ENCODE results near the gene LLGL1.

Gene LLGL1

GRCh38 chr17:18252160-18252559 is 26.7 kb downstream of the LLGL1 start:
- no peak for DNase-seq (ENCODE audit: low spot score in 2 of 2)
- peaks cover 51% of the 10 kb centered on the region for H3K36me3 Mint-ChIP-seq (ENCODE audit: insufficient read depth)

DNA sequence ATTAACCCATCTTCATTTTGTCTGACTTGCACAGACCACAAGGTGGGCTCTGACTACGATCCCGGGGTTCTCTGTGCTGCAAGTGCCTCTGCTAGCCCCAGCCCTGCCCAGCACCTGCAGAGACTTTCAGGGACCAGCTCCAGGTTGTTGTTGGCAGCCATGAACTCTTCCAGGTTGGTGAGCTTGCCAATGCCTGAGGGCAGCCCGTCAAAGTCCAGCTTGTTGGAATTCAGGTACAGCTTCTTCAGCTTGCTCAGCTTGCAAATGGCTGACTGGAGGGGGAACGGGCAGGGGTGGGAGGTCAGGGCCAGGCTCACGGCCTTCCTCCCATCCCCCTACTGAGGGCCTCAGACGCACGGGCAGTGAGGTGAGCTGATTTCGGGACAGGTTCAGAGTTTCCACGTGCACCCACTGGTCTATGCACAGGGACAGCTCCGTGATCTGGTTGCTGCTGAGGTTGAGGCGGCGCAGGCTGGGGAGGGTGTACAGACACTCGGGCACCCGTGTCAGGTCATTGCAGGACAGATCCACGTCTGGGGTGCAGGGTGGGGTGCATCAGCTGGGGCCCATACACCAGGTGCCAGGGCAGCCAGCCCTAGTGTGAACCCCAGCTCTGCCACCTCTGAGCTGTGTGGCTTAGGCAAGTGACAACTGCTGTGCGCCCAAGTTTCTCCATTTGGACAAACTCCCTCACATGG is 27.9 kb downstream of the LLGL1 start:
- ATAC-seq (replicated peaks; ENCODE audit: extremely low read depth, poor library complexity, severe bottlenecking), result no peak
- H3K27ac Mint-ChIP-seq (ENCODE audit: low read depth), result no peak overlapping the region
- no peak for DNase-seq (ENCODE audit: low spot score in 2 of 2)
- no peak overlapping the region for H3K4me3 Mint-ChIP-seq
- no peaks in the 10 kb centered on the region for H3K27me3 Mint-ChIP-seq
- H3K9me3 Mint-ChIP-seq, result no peaks in the 10 kb centered on the region
- peaks cover 43% of the 10 kb centered on the region for H3K36me3 Mint-ChIP-seq (ENCODE audit: insufficient read depth)
- H3K4me1 Mint-ChIP-seq, result peaks cover 18% of the 10 kb centered on the region

More at GRCh38 chr17:18252160-18252559, 26.7 kb downstream of the LLGL1 start:
- no peak overlapping the region for H3K27ac Mint-ChIP-seq (ENCODE audit: low read depth)
- no peak for ATAC-seq (replicated peaks; ENCODE audit: extremely low read depth, poor library complexity, severe bottlenecking)
- no peaks in the 10 kb centered on the region for H3K9me3 Mint-ChIP-seq
- no peaks in the 10 kb centered on the region for H3K27me3 Mint-ChIP-seq
- no peak overlapping the region for H3K4me3 Mint-ChIP-seq
- H3K4me1 Mint-ChIP-seq, result peaks cover 13% of the 10 kb centered on the region

- ATAC-seq (replicated peaks; ENCODE audit: extremely low read depth, poor library complexity, severe bottlenecking), result no peak
- Mint-ChIP-seq H3K36me3 (ENCODE audit: insufficient read depth) (peaks cover 42% of the 10 kb centered on the region), H3K27me3 (no peaks in the 10 kb centered on the region), H3K27ac (ENCODE audit: low read depth) (no peak overlapping the region), H3K9me3 (no peaks in the 10 kb centered on the region), H3K4me1 (peaks cover 16% of the 10 kb centered on the region), H3K4me3 (no peak overlapping the region)
- no peak for DNase-seq (ENCODE audit: low spot score in 2 of 2)
Observed at GRCh38 chr17:18253947-18254821, 28.7 kb downstream of the LLGL1 start.

- H3K36me3 Mint-ChIP-seq (ENCODE audit: insufficient read depth), result peaks cover 38% of the 10 kb centered on the region
- DNase-seq (ENCODE audit: low spot score in 2 of 2) (no peak), ATAC-seq (replicated peaks; ENCODE audit: extremely low read depth, poor library complexity, severe bottlenecking) (no peak)
- H3K4me1 Mint-ChIP-seq, result peaks cover 21% of the 10 kb centered on the region
- peak overlapping the region; percentile 25 for H3K27ac Mint-ChIP-seq (ENCODE audit: low read depth)
- H3K4me3 Mint-ChIP-seq, result no peak overlapping the region
- no peaks in the 10 kb centered on the region for H3K27me3 Mint-ChIP-seq
- H3K9me3 Mint-ChIP-seq, result no peaks in the 10 kb centered on the region
Observed at GRCh38 chr17:18254888-18255649, 29.6 kb downstream of the LLGL1 start.

DNA sequence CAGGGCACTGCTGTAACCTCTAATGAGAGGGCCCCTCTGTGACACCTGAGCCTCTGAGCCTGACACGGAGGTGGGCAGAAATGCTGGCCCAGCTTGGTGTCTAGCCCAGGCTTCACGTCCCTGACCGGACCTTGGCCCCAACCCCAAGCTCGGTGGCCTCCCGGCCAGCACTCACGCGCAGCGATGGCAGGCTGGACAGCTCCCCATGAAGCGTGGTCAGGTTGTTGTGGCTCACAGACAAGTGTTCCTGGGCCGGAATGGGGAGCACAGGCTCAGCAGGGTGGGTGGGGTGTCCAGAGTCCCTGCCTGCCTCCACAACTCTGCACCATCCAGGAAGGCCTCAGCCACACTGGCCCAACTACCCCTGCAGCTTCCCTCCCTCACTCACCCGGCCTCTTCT is 30.9 kb downstream of the LLGL1 start:
- no peak for DNase-seq (ENCODE audit: low spot score in 2 of 2)
- H3K36me3 Mint-ChIP-seq (ENCODE audit: insufficient read depth), result peaks cover 35% of the 10 kb centered on the region
- H3K4me3 Mint-ChIP-seq, result no peak overlapping the region
- ATAC-seq (replicated peaks; ENCODE audit: extremely low read depth, poor library complexity, severe bottlenecking), result no peak
- H3K9me3 Mint-ChIP-seq, result no peaks in the 10 kb centered on the region
- H3K4me1 Mint-ChIP-seq, result peaks cover 24% of the 10 kb centered on the region
- H3K27ac Mint-ChIP-seq (ENCODE audit: low read depth), result no peak overlapping the region
- H3K27me3 Mint-ChIP-seq, result no peaks in the 10 kb centered on the region

DNA sequence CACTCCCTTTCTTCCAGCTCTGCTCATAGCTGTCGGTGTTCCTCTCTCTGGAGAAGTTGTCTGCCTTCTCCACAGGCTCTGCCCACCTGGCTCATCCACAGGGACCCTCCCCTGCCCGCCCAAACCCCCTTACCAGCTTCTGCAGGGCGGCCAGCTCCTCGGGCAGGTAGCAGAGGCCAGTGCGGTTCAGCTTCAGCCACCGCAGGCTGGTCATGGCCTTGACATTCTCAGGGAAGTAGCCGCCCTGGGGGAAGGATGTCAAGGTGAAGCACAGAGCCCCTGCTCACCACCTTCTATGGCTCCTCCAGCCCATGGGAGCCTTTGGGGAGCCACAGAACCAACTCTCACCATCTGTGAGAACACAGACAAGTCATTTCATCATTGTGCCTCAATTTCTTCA is 31.3 kb downstream of the LLGL1 start:
- no peak overlapping the region for H3K27ac Mint-ChIP-seq (ENCODE audit: low read depth)

GRCh38 chr17:18257268-18257981 is 32.0 kb downstream of the LLGL1 start:
- Mint-ChIP-seq H3K27ac (ENCODE audit: low read depth) (peak overlapping the region; percentile 89), H3K9me3 (no peaks in the 10 kb centered on the region), H3K27me3 (no peaks in the 10 kb centered on the region), H3K4me1 (peaks cover 33% of the 10 kb centered on the region), H3K36me3 (ENCODE audit: insufficient read depth) (peaks cover 29% of the 10 kb centered on the region), H3K4me3 (peak overlapping the region; percentile 98)
- DNase-seq (ENCODE audit: low spot score in 2 of 2) (no peak), ATAC-seq (replicated peaks; ENCODE audit: extremely low read depth, poor library complexity, severe bottlenecking) (no peak)

More for the DNA sequence above, 31.3 kb downstream of the LLGL1 start:
- ATAC-seq (replicated peaks; ENCODE audit: extremely low read depth, poor library complexity, severe bottlenecking) (no peak), DNase-seq (ENCODE audit: low spot score in 2 of 2) (no peak)
- Mint-ChIP-seq H3K36me3 (ENCODE audit: insufficient read depth) (peaks cover 32% of the 10 kb centered on the region), H3K4me3 (peak overlapping the region; percentile 98), H3K27me3 (no peaks in the 10 kb centered on the region), H3K4me1 (peaks cover 28% of the 10 kb centered on the region), H3K9me3 (no peaks in the 10 kb centered on the region)

DNA sequence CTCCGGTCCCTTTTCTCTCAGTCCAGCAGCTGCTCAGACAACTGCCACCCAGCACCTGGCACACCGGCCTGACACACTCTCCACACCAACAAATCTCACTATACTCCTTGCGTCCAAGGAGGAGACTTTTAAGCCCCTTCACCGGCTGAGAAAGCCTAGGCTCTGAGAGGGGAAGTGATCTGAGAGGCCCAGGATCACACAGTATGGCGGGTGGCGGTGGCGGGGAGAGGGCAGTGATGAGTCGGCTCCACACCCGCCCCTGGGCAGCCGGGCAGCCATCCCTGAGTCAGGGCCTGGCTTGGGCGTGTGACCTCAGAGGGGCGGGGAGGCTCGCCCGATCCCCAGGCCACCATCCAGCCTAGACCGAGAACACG is 32.5 kb downstream of the LLGL1 start:
- peak overlapping the region; percentile 98 for H3K4me3 Mint-ChIP-seq
- H3K9me3 Mint-ChIP-seq, result no peaks in the 10 kb centered on the region
- peaks cover 33% of the 10 kb centered on the region for H3K4me1 Mint-ChIP-seq
- ATAC-seq (replicated peaks; ENCODE audit: extremely low read depth, poor library complexity, severe bottlenecking) (peak; percentile 25), DNase-seq (ENCODE audit: low spot score in 2 of 2) (peak in 1 of 2 donors; percentile 33)
- no peaks in the 10 kb centered on the region for H3K27me3 Mint-ChIP-seq
- peaks cover 27% of the 10 kb centered on the region for H3K36me3 Mint-ChIP-seq (ENCODE audit: insufficient read depth)
- H3K27ac Mint-ChIP-seq (ENCODE audit: low read depth), result peak overlapping the region; percentile 89

DNA sequence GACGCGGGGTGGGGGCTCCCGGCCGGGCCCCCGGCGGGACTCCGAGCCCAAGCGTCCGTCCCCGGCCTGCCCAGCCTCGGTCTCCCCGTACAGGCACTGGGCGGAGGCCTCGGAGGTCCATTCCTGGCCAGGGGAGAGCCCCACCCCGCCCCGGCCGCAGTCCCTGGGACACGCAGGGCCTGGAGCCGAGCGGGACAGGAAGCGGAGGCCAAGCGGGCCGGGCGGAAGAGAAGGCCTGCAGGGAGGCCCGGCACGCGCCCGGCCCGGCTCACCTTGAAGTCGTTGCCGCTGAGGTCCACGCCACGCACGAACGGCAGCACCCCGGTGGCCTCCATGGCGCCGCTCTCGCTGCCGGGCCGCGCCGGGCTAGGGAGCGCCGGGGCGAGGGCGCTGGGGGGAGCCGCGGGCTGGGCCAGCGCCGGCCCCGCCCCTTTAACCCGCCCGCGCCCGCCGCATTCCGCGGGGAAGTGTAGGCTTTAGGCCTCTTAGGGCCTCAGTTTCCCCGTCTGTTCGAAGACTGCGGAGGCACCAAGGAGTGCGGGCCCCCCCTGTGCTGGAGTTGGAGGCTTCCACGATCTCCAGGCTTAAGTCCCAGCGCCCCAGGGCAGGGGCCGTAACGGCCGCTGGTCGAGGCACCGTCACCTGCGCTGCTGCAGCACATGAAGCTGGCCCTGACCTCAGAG is 33.1 kb downstream of the LLGL1 start, which contains the start of gene FLII:
Gene FLII (minus strand): TSS at position 383 of the 683 bp plus-strand sequence. CDS start 48 bp downstream, at position 335.
- H3K4me3 Mint-ChIP-seq, result peak within 1 kb of the TSS; percentile 98
- DNase-seq (ENCODE audit: low spot score in 2 of 2) (peak; percentile 27 to 29), ATAC-seq (replicated peaks; ENCODE audit: extremely low read depth, poor library complexity, severe bottlenecking) (peak; percentile 30)
- H3K27me3 Mint-ChIP-seq, result no peaks in the 10 kb centered on the region
- peaks cover 25% of the 10 kb centered on the region for H3K36me3 Mint-ChIP-seq (ENCODE audit: insufficient read depth)
- peak within 1 kb of the TSS; percentile 89 for H3K27ac Mint-ChIP-seq (ENCODE audit: low read depth)
- H3K9me3 Mint-ChIP-seq, result no peaks in the 10 kb centered on the region
- peaks cover 33% of the 10 kb centered on the region for H3K4me1 Mint-ChIP-seq

DNA sequence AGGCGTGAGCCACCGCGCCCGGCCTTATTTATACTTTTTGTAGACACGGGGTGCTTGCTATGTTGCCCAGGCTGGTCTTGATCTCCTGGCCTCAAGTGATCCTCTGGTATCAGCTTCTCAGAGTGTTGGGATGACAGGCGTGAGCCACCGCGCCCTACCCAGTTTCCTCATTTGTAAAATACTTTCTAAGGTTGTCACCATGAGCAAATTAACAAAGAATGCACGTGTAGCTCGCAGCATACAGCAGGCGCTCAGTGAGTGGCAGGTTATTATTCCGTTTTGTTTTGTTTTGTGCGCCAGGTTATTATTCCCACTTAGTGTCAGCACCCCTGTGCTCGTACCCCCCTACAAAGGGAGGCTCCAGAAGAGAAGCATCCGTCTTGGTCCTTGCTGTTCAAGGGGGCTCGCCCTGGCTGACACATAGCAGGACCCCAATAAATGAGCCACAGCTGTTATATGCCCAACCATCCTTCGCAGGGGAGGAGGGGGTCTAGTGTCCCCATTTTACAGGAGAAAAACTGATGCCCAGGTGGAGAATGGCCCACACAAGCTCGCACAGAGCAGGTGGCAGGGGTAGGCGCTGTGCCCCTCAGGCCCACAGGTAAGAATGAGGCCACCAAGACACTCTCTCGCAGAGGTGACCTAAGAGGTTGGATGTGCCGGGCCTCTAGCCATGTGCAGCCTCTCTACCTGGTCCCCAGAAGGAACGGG is 34.3 kb downstream of the LLGL1 start:
- H3K4me1 Mint-ChIP-seq, result peaks cover 33% of the 10 kb centered on the region

More for the DNA sequence above, 34.3 kb downstream of the LLGL1 start:
- no peak for ATAC-seq (replicated peaks; ENCODE audit: extremely low read depth, poor library complexity, severe bottlenecking)
- Mint-ChIP-seq H3K36me3 (ENCODE audit: insufficient read depth) (peaks cover 18% of the 10 kb centered on the region), H3K4me3 (peak overlapping the region; percentile 98), H3K27ac (ENCODE audit: low read depth) (peak overlapping the region; percentile 71), H3K9me3 (no peaks in the 10 kb centered on the region), H3K27me3 (no peaks in the 10 kb centered on the region)
- no peak for DNase-seq (ENCODE audit: low spot score in 2 of 2)

Data from central memory CD8-positive, alpha-beta T cell (primary cell).